GM23338 (cell line): ENCODE results near the gene GRM4. TPM values are rescaled to one million over a fixed set of nuclear protein-coding genes. Genes with fewer than 3 reads are reported as not detected.

Source experiments
- ATAC-seq: fragments of 200-7000 bp; cut with Tn5 transposase; 3 replicates; pipeline ENCODE4 v1.9.1; 2020
- DNase-seq: peaks from one replicate; pipeline ENCODE4 v3.0.0-alpha.2; 2015; ENCODE audit warnings: low spot score
- H2AFZ ChIP-seq: fragments of 200-600 bp; sonication (generic); 2 replicates; pipeline ENCODE4 v1.8.0; 2016; ENCODE audit warnings: antibody characterized with exemption, mild to moderate bottlenecking, moderate library complexity
- H3F3A ChIP-seq: fragments of 200-600 bp; sonication (generic); replicated peaks from 2 replicates; pipeline ENCODE4 v1.8.0; 2017; ENCODE audit warnings: antibody characterized with exemption, mixed run types, low read depth
- H3K27ac ChIP-seq: fragments of 200-600 bp; sonication (generic); 2 replicates; pipeline ENCODE4 v1.6.1; 2016; ENCODE audit warnings: low read depth
- H3K27me3 ChIP-seq: fragments of 200-600 bp; sonication (generic); 2 replicates; pipeline ENCODE4 v1.8.0; 2016; ENCODE audit warnings: mild to moderate bottlenecking, mixed run types, moderate library complexity; ENCODE audit not compliant: insufficient read depth
- H3K36me3 ChIP-seq: fragments of 200-600 bp; sonication (generic); 2 replicates; pipeline ENCODE4 v1.8.0; 2016; ENCODE audit warnings: mild to moderate bottlenecking; ENCODE audit not compliant: insufficient read depth
- H3K4me1 ChIP-seq: fragments of 200-600 bp; sonication (generic); 2 replicates; pipeline ENCODE4 v1.8.0; 2016; ENCODE audit warnings: mild to moderate bottlenecking, moderate library complexity; ENCODE audit not compliant: insufficient read depth
- H3K4me2 ChIP-seq: fragments of 200-600 bp; sonication (generic); 2 replicates; pipeline ENCODE4 v1.7.1; 2017; ENCODE audit warnings: mixed run types
- H3K4me3 ChIP-seq: fragments of 200-600 bp; sonication (generic); 2 replicates; pipeline ENCODE4 v1.6.1; 2016; ENCODE audit warnings: mixed run types
- H3K79me2 ChIP-seq: fragments of 200-600 bp; sonication (generic); replicated peaks from 2 replicates; pipeline ENCODE4 v1.8.0; 2017; ENCODE audit warnings: mild to moderate bottlenecking; ENCODE audit not compliant: insufficient read depth
- H3K9me2 ChIP-seq: fragments of 200-600 bp; sonication (generic); 2 replicates; pipeline ENCODE4 v1.8.0; 2017; ENCODE audit not compliant: insufficient read depth
- H4K20me1 ChIP-seq: fragments of 200-600 bp; sonication (generic); replicated peaks from 2 replicates; pipeline ENCODE4 v1.8.0; 2017; ENCODE audit warnings: mild to moderate bottlenecking; ENCODE audit not compliant: insufficient read depth
- H3K27ac Mint-ChIP-seq: 2 replicates; pipeline ENCODE4 v1.8.0; 2020; ENCODE audit warnings: inconsistent platforms, mild to moderate bottlenecking, moderate library complexity, mixed read lengths
- H3K27me3 Mint-ChIP-seq: 3 replicates; pipeline ENCODE4 v1.8.0; 2022; ENCODE audit warnings: low read depth, mild to moderate bottlenecking, moderate library complexity, mixed read lengths, inconsistent platforms; ENCODE audit not compliant: insufficient read depth, poor library complexity
- H3K36me3 Mint-ChIP-seq: 3 replicates; pipeline ENCODE4 v1.8.0; 2021; ENCODE audit warnings: low read depth, mild to moderate bottlenecking, inconsistent platforms, moderate library complexity, mixed read lengths
- H3K4me1 Mint-ChIP-seq: 3 replicates; pipeline ENCODE4 v1.8.0; 2020; ENCODE audit warnings: mild to moderate bottlenecking, inconsistent platforms, mixed read lengths
- H3K4me3 Mint-ChIP-seq: 3 replicates; pipeline ENCODE4 v1.8.0; 2021; ENCODE audit warnings: moderate library complexity, mild to moderate bottlenecking, inconsistent platforms, mixed read lengths
- H3K9me3 Mint-ChIP-seq: 3 replicates; pipeline ENCODE4 v1.8.0; 2020; ENCODE audit warnings: moderate library complexity, mild to moderate bottlenecking, inconsistent platforms, mixed read lengths
- CREB1 ChIP-seq: fragments of 250-450 bp; sonication (Bioruptor Pico); IDR thresholded peaks from 2 replicates; pipeline ENCODE4 v1.5.0; 2020; ENCODE audit warnings: low read depth, mild to moderate bottlenecking, moderate library complexity
- EZH2phosphoT487 ChIP-seq: fragments of 200-600 bp; sonication (generic); IDR thresholded peaks from one replicate; pipeline ENCODE4 v1.8.1; 2018; ENCODE audit warnings: antibody characterized with exemption; ENCODE audit not compliant: unreplicated experiment
- JUNB ChIP-seq: IDR thresholded peaks from one replicate; pipeline ENCODE4 v1.6.1; 2016; ENCODE audit warnings: antibody characterized with exemption; ENCODE audit not compliant: unreplicated experiment
- NANOG ChIP-seq: IDR thresholded peaks from 2 replicates; pipeline ENCODE4 v1.6.1; 2016; ENCODE audit warnings: antibody characterized with exemption, borderline replicate concordance
- POLR2AphosphoS5 ChIP-seq: IDR thresholded peaks from 2 replicates; pipeline ENCODE4 v1.6.1; 2016; ENCODE audit warnings: antibody characterized with exemption, low read depth
- STAT1 ChIP-seq: IDR thresholded peaks from one replicate; pipeline ENCODE4 v1.6.1; 2016; ENCODE audit warnings: antibody characterized with exemption; ENCODE audit not compliant: unreplicated experiment
- long read RNA-seq: library from polyadenylated mRNA; unstranded; transcript quantifications from one replicate; pipeline ENCODE4 v2.0.0, GENCODE V29; 2020; ENCODE audit not compliant: unreplicated experiment
- polyA plus RNA-seq: library from polyadenylated mRNA; unstranded; fragments of >200 nt; fragmentation: Nextera tagmentation; extraction: Ambion mirVana; gene quantifications from 2 replicates; pipeline ENCODE4 v1.2.1, GENCODE V29; 2016
- total RNA-seq: library from RNA; depleted of rRNA; stranded (reverse); fragments of >200 nt; shearing (Covaris generic); gene quantifications from 2 replicates; pipeline ENCODE4 v1.2.3, GENCODE V29; 2014; rRNA removed
- TF ChIP-seq, protein P1 (sequence below): fragments of 250-450 bp; sonication (Bioruptor Pico); IDR thresholded peaks from 2 replicates; pipeline ENCODE4 v1.5.0; 2020; ENCODE audit warnings: mild to moderate bottlenecking, moderate library complexity
- TF ChIP-seq, protein P2 (sequence below): IDR thresholded peaks from 2 replicates; pipeline ENCODE4 v1.6.1; 2016; ENCODE audit warnings: antibody characterized with exemption

The GRM4 gene
- total RNA-seq (24.4 and 30.6 TPM in 2 replicates), polyA plus RNA-seq (7.0 and 8.7 TPM in 2 replicates)
- long read RNA-seq: 0 reads

DNA sequence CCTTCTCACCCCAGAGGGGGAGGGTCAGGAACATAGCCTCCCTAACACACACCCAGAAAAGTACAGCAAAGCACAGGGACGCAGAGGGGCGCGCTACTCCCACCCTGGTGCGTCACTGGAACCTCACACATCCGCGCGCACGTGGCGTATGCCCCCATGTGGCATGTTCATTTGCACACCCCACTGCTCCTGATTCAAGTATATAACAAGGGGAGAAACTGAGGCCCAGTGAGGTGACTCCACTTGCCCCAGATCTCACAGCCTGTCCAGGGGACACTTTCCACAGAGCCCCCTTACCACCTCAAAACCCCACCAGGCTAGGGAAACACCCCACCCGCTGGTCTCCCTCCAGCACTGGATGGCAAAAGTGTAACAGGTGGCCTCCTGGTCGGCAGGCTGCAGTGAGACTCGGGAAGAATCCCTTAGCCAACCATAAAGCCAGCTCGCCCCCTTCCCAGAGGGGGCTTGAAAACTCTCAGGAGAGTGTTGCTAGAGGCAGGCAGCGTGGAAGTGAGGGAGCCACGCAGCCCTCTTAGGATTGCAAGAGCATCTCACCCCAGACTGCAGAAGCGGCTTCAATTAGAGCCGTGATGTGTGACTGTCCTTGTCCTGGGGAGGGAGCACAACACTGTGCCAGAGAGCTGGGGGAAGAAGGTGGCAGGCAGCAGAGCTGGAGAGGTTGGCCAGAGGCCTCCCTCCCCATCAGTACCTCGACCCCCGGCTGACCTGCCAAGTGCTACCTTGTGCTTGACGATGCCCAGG lies at the start of gene GRM4:
Gene GRM4 (minus strand): TSS at position 67 of the 762 bp plus-strand sequence. CDS start 12,591 bp downstream, outside the sequence.
- peaks cover 58% of the 10 kb centered on the region for H3K27me3 ChIP-seq
- Mint-ChIP-seq H3K27ac (no peak within 1 kb of the TSS), H3K36me3 (peaks cover 3% of the 10 kb centered on the region; the same call in 1 of the 3 replicates), H3K4me3 (peak within 1 kb of the TSS; percentile 75), H3K4me1 (peaks cover 67% of the 10 kb centered on the region), H3K27me3 (peaks cover 60% of the 10 kb centered on the region), H3K9me3 (no peaks in the 10 kb centered on the region)
- H3K4me2 ChIP-seq: peak within 1 kb of the TSS; percentile 95
- H3F3A ChIP-seq: peaks cover 16% of the 10 kb centered on the region
- no peaks in the 10 kb centered on the region for H3K9me2 ChIP-seq
- H2AFZ ChIP-seq: peak within 1 kb of the TSS; percentile 59
- peak within 1 kb of the TSS; percentile 45; the same call in 1 of the 2 replicates for H3K27ac ChIP-seq
- H3K4me1 ChIP-seq: peaks cover 62% of the 10 kb centered on the region
- H3K79me2 ChIP-seq: peaks cover 7% of the 10 kb centered on the region; the same call in 1 of the 2 replicates
- ATAC-seq (no peak), DNase-seq (no peak)
- peak within 1 kb of the TSS; percentile 88 for H3K4me3 ChIP-seq
- H3K36me3 ChIP-seq: no peaks in the 10 kb centered on the region
- TF ChIP-seq, protein P1, sequence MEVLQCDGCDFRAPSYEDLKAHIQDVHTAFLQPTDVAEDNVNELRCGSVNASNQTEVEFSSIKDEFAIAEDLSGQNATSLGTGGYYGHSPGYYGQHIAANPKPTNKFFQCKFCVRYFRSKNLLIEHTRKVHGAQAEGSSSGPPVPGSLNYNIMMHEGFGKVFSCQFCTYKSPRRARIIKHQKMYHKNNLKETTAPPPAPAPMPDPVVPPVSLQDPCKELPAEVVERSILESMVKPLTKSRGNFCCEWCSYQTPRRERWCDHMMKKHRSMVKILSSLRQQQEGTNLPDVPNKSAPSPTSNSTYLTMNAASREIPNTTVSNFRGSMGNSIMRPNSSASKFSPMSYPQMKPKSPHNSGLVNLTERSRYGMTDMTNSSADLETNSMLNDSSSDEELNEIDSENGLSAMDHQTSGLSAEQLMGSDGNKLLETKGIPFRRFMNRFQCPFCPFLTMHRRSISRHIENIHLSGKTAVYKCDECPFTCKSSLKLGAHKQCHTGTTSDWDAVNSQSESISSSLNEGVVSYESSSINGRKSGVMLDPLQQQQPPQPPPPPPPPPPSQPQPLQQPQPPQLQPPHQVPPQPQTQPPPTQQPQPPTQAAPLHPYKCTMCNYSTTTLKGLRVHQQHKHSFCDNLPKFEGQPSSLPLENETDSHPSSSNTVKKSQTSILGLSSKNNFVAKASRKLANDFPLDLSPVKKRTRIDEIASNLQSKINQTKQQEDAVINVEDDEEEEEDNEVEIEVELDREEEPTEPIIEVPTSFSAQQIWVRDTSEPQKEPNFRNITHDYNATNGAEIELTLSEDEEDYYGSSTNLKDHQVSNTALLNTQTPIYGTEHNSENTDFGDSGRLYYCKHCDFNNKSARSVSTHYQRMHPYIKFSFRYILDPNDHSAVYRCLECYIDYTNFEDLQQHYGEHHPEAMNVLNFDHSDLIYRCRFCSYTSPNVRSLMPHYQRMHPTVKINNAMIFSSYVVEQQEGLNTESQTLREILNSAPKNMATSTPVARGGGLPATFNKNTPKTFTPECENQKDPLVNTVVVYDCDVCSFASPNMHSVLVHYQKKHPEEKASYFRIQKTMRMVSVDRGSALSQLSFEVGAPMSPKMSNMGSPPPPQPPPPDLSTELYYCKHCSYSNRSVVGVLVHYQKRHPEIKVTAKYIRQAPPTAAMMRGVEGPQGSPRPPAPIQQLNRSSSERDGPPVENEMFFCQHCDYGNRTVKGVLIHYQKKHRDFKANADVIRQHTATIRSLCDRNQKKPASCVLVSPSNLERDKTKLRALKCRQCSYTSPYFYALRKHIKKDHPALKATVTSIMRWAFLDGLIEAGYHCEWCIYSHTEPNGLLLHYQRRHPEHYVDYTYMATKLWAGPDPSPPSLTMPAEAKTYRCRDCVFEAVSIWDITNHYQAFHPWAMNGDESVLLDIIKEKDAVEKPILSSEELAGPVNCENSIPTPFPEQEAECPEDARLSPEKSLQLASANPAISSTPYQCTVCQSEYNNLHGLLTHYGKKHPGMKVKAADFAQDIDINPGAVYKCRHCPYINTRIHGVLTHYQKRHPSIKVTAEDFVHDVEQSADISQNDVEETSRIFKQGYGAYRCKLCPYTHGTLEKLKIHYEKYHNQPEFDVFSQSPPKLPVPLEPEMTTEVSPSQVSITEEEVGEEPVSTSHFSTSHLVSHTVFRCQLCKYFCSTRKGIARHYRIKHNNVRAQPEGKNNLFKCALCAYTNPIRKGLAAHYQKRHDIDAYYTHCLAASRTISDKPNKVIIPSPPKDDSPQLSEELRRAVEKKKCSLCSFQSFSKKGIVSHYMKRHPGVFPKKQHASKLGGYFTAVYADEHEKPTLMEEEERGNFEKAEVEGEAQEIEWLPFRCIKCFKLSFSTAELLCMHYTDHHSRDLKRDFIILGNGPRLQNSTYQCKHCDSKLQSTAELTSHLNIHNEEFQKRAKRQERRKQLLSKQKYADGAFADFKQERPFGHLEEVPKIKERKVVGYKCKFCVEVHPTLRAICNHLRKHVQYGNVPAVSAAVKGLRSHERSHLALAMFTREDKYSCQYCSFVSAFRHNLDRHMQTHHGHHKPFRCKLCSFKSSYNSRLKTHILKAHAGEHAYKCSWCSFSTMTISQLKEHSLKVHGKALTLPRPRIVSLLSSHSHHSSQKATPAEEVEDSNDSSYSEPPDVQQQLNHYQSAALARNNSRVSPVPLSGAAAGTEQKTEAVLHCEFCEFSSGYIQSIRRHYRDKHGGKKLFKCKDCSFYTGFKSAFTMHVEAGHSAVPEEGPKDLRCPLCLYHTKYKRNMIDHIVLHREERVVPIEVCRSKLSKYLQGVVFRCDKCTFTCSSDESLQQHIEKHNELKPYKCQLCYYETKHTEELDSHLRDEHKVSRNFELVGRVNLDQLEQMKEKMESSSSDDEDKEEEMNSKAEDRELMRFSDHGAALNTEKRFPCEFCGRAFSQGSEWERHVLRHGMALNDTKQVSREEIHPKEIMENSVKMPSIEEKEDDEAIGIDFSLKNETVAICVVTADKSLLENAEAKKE: no peak
- TF ChIP-seq EZH2phosphoT487: no peak
- TF ChIP-seq CREB1 (CRISPR knock-in tag): peak; percentile 52; the same call in 1 of the 2 replicates
- no peak for TF ChIP-seq JUNB
- TF ChIP-seq STAT1: no peak
- TF ChIP-seq, protein P2, sequence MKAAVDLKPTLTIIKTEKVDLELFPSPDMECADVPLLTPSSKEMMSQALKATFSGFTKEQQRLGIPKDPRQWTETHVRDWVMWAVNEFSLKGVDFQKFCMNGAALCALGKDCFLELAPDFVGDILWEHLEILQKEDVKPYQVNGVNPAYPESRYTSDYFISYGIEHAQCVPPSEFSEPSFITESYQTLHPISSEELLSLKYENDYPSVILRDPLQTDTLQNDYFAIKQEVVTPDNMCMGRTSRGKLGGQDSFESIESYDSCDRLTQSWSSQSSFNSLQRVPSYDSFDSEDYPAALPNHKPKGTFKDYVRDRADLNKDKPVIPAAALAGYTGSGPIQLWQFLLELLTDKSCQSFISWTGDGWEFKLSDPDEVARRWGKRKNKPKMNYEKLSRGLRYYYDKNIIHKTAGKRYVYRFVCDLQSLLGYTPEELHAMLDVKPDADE: no peak
- TF ChIP-seq POLR2AphosphoS5: no peak
- TF ChIP-seq NANOG: no peak
- no peaks in the 10 kb centered on the region for H4K20me1 ChIP-seq
